Vagina (tissue), 2 donors: ENCODE results near the gene CGRRF1.

Source experiments
- CTCF ChIP-seq, 3 experiments: fragments of 450-650 bp in 2 of 3; fragments of 200-600 bp in 1 of 3; sonication (generic) in 1 of 3; IDR thresholded peaks; one replicate each; pipeline ENCODE4 v1.5.1; 2017 to 2019; ENCODE audit warnings: antibody characterized with exemption in 3 of 3, mild to moderate bottlenecking in 2 of 3, moderate library complexity in 2 of 3
- POLR2A ChIP-seq, 2 donors: fragments of 450-650 bp; IDR thresholded peaks; one replicate each; pipeline ENCODE4 v1.6.1; 2017; ENCODE audit warnings: antibody characterized with exemption in 2 of 2, mild to moderate bottlenecking in 2 of 2, moderate library complexity in 2 of 2
- POLR2AphosphoS5 ChIP-seq, 2 donors: sonication (generic); formaldehyde crosslinking; IDR thresholded peaks; one replicate each; pipeline ENCODE4 v1.9.0; 2017; ENCODE audit warnings: antibody characterized with exemption in 2 of 2, mild to moderate bottlenecking in 2 of 2, low read depth in 1 of 2; ENCODE audit not compliant: insufficient read depth in 1 of 2

GRCh38 chr14:54548491-54548890 is 38.8 kb downstream of the CGRRF1 start:
- no peak for TF ChIP-seq POLR2A (IDR thresholded peaks at IDR 0.05)
- TF ChIP-seq CTCF (IDR thresholded peaks at IDR 0.05), result no peak
- TF ChIP-seq POLR2AphosphoS5 (IDR thresholded peaks at IDR 0.05; ENCODE audit: insufficient read depth in 1 of 2, low read depth in 1 of 2), result no peak
